GM18502 (cell line): ENCODE measurements around the gene DENND1A.
A peak's percentile ranks its signal among the peaks of the same experiment; 100 is the strongest.

Experiments used
- ATAC-seq: cut with Tn5 transposase; IDR thresholded peaks from one replicate; pipeline ENCODE4 v1.9.1; 2021; ENCODE audit warnings: mild to moderate bottlenecking; ENCODE audit not compliant: unreplicated experiment, poor library complexity

DENND1A gene

DNA sequence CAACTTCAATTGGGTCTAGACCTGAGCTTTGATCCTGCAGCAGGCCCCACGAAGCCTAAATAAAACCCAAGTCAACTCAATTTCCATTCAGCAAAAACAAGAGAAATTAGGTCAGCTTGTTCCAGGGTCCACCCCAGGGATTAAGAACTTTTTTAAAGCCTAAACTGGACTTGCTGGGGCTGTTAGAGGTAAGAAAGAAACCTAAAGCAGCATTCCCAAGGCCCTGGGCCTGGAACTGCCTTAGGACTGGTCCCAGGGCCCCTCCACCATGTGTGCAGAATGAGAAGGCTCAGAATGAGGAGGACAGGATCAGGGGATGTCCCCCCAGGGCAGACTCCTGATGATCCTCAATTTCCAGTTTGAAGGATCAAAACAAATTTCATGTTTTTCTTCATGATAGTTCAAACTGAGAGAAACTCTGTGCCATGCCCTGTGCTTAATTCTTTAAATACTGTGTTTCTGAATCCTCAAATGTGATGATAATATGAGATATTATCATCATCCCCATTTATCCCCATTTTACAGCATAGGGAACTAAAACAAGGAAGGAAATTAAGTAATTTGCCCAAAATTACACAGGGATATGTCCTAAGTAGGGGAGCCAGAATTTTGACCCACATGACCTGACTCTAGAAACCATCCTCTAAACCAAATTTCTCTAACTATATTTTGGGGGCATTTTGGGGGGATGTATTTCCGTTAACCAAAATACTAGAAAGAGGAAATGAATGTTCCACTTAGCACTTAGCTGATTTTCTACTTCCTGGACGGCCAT is 64.5 kb downstream of the DENND1A start:
- ATAC-seq: no peak

DNA sequence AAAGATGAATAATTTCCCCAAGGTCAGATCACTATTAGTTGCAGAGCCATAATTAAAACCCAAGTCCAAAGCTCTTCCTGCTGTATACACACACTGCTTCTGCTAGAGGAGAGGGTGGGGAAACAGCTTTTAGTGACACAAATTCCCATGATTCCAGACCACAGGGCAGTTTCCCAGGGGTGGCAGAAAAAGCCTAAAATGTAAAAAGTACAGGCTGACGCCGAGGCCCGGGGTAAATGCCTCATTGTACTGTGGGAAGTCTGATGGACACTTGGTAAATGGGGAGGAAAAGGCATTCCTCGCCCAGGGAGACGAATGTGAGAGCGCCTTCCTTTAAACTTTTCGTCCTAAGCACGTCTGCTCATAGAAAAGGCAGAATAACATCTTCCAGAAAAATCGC is 65.7 kb downstream of the DENND1A start:
- ATAC-seq: no peak

DNA sequence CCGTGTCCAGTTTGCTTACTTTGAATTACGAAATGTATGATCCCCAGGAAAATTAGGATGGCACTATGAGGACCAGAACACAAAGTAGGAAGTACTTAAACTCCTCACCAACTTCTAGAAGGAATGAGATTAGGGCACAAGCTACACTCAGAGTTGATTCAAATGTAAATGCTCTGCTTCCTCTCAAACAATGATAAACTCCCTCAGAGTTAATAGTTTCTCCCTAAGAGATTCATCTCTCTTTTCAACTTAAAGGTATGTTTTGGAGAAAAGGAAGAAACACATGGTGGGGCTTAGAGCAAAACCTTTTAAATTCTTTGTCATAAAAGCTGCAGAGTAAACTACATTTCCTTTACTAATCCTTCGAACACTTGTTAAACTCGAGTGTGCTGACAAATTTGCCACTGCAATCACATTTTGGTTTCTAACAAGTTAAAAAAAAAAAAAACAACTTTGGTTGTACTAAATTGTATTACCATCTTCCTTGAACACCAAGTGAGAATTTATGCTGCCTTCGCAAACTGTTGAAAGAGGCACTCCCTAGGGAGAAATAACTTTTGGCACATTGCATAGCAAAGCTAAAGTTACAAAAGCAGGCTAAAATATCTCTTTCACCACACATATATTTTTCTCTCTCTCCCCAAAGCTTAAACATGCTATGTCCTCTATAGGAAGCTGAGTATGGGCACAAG is 66.6 kb downstream of the DENND1A start:
- ATAC-seq: no peak

DNA sequence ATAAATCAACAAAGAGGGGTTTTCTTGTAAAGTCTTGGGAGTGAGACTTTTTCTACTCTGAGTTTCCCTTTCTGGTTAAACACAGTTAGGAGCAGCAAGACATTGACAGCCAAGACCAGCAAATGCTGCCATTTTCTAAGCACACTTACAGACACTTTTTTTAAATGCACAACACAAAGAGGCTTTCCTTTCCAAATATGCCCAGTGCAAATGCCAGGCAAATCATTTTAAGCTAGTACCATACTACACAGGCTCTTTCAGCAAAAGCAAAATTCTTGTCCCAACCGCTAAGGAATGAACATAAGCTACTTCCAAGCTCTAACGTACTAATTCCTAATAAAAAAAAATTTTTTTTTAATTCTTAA is 68.2 kb downstream of the DENND1A start:
- ATAC-seq: no peak

DNA sequence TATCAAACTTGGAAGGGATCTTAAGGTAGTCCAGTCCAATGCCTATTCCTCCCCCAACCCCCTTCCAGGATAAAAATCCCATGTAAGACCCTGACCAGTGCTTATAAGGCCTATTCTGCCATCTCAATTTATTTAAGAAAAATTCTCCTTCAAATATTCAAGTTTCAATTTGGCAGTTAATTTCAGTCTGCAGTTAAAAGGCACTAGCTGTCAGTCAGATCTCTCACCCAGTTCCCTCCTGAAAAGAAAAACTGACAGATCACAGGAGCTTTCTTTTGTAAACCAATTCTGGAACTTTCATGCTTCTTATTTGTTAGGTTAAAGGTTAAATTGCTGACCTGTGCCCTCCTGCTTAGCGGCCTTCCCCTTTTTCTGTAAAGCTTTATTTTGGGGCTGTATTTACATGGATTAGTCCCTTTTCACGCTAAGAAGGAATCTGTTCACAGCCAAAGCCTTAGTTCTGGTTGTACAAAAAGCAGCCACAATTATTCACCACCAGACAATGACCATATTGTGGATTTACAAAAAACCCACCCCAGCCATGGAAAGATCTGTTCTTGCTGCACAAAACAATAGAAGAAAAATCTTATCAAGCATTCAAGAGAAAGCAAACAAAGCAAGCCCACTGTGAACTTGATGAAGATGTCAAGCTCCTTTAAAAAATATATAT is 68.7 kb downstream of the DENND1A start:
- ATAC-seq: no peak

DNA sequence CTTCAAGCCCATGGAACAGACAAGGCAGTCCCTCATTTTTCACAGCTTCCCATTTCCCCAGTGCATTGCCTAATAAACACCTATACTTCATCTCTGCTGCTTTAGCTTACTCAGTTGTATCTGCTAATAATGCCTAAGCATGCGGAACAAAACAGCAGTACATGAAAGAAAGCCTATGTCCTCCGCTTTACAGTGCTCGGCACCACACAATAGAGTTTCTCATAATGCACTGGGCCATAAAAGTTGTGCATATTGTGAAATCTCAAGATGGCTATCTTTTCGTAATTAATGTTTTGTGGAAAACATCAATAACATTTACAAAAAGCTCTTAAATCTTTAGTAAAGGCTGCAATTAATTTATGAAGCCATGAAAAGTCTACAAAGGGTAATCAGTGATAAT is 69.3 kb downstream of the DENND1A start:
- ATAC-seq: no peak

DNA sequence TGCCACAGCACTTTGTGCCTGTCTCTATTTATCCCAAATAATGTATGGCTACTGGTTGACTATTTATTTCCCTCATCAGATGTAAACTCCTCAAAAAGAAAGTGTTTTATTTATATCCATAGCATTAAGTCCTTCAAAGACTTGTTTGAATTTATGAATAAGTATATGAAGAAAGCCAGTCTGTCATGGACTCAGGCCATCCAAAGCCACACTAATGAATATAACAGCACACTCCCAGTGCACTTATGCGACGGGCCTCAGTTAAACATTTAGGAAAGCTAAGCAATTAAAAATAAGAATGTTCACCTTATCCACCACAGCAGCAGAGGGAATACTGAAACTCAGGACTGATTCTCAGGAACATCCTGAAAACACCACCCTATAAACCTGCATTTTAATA is 77.5 kb downstream of the DENND1A start:
- ATAC-seq: no peak

DNA sequence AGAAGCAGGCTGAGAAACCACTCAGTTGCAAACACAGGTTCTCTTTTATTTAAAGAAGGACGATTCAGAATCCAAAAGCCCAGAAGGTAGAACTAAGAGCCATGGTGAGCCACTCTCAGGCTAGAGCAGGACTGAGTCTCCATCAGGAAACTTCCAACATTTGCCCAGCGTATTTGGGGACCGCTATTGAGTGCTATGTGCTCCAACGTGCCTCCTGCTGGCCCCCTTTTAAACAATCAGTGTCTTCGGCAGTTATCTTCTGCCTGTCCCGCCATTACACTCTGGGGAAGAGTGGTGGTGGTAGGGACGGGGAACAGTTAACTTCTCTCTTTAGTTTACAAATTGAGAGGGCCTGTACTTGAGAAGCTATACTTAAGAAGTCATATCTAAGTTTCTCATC is 78.1 kb downstream of the DENND1A start:
- ATAC-seq: no peak

DNA sequence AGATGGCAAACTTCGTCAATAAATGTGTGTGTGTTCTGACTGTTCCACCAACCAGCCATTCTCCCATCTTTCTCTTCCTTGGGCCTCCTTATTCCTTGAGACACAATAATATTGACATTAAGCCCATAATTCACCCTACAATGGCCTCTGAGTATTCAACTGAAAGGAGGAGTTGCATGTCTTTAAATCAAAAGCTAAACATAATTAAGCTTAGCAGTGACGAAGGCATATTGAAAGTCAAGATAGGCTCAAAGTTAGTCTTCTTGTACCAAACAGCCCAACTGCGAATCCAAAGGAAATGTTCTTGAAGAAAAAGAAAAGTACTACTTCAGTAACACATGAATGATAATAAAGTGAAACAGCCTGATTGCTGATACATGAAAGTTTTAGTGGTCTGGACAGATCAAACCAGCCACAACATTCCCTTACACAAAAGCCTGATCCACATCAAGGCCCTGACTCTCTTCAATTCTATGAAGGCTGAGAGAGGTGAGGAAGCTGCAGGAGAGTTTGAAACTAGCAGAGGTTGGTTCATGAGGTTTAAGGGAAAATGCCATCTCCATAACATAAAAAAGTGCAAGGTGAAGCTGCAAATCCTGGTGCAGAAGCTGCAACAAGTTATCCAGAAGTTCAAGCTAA is 81.4 kb downstream of the DENND1A start:
- ATAC-seq: no peak

DNA sequence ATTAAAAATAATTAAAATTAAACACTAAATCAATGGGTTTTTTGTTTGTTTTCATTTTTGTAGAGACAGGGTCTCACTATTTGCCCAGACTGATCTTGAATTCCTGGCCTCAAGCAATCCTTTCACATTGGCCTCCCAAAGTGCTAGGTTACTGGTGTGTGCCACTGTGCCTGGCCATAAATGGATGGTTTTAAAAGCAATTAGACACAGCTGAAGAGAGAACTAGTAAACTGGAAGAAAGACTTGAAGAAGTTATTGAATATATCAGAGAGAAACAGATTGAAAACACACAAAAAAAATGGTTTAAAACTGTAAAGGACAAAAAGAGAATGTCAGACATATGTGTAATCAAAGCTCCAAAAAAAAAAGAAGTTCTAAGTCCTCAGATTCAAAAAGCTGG is 83.0 kb downstream of the DENND1A start:
- ATAC-seq: no peak

DNA sequence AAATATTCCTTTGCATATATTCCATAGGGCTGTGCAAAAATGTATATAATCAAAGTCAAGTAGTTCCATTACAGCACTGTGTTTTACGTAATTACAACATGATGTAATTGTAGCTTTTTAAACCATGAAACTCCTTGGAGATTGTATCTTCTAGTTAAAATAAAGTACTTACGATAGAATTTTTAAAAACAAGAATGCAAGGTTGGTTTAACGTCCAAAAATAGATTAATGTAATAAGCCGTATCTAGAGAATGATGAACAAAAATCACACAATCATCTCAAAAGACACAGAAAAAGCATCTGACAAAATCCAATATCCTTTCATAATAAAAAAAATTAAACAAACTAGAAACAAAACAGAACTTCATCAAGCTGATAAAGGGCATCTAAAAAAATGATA is 86.2 kb downstream of the DENND1A start:
- no peak for ATAC-seq

DNA sequence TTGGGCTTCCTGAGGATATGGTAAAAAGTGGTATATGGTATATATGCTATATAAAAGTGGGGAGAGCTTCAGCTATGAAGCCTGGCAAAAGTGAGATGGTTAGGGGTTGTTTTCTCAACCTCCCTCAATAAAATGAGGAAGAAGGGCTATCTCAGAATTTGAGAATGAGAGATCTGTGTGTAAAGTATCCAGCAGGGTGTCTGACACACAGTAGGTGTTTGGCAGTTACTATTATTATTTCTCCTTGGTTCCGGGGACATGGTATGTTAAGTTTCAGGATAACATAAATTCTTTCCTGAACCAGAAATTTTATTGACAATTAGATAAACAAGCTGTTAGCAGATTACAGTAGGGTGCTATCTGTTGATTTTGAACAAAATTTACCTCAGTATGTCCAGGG is 94.1 kb downstream of the DENND1A start:
- ATAC-seq: no peak

DNA sequence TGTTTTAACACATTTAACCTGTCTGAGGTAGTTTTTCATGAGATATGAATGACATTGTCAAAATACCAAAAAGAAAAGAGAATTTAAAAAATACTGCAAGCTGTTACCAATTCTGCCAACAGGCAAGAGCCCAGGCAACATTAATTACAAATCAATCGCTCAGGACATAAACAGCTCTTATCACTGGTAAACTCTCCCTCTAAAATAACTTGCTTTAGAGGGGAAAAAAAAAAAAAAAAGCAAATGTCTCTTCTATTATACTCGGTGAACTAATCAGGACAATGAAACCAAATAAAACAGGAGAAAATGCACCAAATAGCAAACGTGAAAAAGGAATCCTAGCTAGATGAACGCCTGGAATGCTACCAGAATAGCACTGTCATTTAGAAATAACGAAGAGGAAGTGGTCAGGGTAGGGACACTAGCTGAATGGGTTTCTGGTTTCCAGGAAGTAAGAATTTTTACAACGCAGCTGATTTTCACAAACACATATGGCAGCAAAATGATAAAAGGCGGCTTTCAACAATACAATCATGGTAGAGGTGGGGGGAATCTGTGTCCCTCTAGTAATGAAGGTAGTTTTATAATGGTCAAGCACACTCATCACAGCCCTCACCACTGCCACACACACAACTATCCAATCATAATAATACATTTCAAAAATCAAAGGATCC is 94.9 kb downstream of the DENND1A start:
- peak; percentile 71 for ATAC-seq

DNA sequence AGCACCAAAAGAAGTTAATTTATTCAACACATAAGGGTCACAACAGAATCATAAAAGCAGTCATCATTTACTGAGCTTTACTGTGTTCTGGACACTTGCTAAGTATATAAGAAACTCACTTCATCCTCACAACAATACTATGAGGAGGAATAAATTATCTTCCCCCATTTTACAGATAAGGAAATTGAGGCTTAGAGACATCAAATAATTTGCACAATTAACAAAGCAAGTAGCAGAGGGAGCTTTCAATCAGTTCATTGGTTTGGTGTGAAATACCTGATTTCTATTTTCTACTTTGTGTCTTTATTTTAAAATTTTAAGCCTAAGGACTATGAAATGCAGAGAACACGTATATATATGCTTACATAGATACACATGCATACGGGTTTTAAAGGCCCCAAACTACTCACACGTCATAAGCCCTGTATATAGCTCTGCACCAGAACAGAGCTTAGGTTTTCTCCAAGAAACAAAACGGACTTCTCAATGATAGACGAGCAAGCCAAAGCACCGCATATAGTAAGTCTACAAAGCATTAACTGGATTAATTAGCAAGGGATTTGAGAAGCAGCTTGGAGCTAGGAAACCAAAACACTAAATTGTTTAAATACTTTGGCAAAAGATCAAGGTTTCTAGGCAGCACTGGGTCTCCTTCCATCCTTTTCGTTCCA is 95.6 kb downstream of the DENND1A start:
- no peak for ATAC-seq

DNA sequence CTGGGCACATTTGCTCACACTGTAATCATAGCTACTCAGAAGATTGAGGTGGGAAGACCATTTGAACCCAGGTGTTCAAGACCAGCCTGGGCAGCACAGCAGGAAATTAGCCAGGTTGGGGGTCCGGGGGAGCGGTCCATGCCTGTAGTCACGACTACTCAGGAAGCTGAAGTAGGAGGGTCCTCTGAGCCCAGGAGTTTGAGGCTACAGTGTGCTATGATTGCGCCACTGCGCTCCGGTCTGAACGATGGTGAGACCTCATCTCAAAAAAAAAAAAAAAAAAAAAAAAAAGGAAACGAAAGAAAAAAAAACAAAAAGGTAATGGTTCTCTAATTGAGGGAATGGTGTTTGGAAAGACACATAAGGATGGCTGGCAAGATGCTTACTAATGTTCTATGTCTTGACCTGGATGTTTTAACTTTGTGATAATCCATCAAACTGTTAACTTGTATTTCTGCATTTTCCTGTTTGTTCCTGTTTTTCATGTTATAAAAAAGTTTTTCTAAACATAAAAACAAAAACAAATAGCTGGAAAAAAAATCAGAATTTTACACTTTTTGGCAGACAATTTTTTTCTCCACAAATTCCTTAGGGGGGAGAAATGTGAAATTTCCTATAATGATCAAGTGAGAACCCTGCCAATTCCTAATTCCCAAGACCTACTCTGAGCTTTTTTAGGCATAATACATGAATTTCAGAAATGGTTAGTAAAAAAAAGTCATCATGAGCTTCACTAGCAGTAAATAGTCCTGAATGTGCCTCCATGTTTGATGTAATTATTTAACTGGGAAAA is 96.9 kb downstream of the DENND1A start:
- ATAC-seq: no peak

DNA sequence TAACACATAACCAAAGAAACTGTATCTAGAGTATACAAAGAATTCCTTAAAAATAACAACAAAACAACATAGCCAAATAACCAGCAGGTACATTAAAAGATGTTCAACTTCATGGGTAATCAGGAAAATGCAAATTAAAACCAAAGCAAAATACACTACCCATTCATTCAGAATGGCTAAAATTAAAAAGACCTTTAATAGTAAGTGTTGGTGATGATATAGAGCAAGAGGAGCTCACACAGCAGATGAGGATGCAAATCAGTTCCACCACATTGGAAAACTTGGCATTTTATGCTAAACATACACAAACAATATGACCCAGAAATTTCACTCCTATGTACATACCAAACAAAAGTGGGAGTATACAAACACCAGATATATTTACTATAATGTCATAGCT is 97.8 kb downstream of the DENND1A start:
- no peak for ATAC-seq

DNA sequence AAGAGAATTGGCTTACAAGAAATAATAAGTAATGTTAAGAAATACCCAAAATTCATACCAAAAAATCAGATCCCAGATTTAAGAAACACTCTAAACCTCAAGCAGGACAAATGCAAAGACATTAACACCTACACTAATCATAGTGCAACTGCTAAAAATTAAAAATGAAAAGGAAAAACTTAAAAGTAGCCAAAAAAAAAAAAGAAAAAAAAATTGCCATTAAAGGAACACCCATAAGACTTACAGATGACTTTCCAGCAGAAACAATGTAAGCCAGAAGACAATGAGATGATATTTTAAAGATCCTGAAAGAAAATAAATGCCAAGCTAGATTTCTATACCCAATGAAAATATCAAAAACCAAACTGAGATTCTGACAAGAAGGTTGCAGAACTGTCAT is 101.5 kb downstream of the DENND1A start:
- ATAC-seq: no peak

DNA sequence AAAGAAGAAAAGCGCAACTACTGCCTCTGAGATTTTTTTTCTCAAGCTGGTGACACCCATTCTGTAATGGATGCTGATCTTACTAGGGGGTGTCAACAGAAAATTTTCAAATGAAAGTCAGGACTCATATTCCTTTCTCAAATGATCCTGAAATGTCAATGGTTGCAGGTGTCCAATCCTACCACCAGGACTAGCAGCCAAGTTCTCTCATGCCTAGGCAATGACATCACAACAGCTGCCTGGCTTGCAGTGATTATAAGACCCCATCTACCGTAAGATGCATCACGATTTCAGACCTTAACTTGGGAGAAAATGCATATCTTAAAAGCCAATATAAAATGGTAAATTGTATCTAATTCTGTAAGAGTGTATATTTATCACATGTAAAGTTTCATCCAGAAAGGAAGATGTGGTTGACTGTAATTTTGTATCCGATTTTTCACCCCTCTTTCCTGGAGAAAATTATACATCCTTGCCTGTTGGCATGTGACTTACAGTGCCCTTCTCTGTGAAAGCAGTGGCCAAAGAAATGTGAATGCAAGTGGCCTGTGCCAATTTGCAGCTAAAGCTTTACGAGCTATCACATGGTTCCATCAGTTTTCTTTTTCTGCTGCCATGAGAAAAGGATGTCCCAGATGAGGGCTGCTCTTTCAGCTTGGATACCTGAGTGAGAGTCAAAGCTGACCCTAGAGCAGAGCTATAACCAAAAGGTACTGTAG is 104.4 kb downstream of the DENND1A start:
- ATAC-seq: no peak
